OCI-LY1 (cell line): ENCODE data around the gene RPH3AL.

ENCODE experiments used
- H2AFZ ChIP-seq: fragments of 200-600 bp; sonication (generic), shearing (Covaris generic); 2 replicates; pipeline ENCODE4 v1.6.0; 2014; ENCODE audit warnings: antibody characterized with exemption, mild to moderate bottlenecking, low read length
- H3F3A ChIP-seq: fragments of 200-600 bp; sonication (generic), shearing (Covaris generic); 2 replicates; pipeline ENCODE4 v1.6.0; 2014; ENCODE audit warnings: mild to moderate bottlenecking, antibody characterized with exemption, low read length, moderate library complexity; ENCODE audit not compliant: insufficient read depth
- H3K27ac ChIP-seq: fragments of 200-600 bp; sonication (generic); 2 replicates; pipeline ENCODE4 v1.5.1; 2014; ENCODE audit warnings: low read length, mixed run types, mild to moderate bottlenecking, low read depth; ENCODE audit not compliant: poor library complexity, severe bottlenecking
- H3K27me3 ChIP-seq: fragments of 200-600 bp; sonication (generic); 2 replicates; pipeline ENCODE4 v1.6.0; 2014; ENCODE audit warnings: antibody characterized with exemption, mild to moderate bottlenecking, low read length, moderate library complexity; ENCODE audit not compliant: insufficient read depth
- H3K36me3 ChIP-seq: fragments of 200-600 bp; sonication (generic); 2 replicates; pipeline ENCODE4 v1.6.1; 2014; ENCODE audit warnings: mild to moderate bottlenecking, antibody characterized with exemption, low read length, moderate library complexity, mixed read lengths; ENCODE audit not compliant: insufficient read depth
- H3K4me1 ChIP-seq: fragments of 200-600 bp; sonication (generic); 2 replicates; pipeline ENCODE4 v1.5.1; 2014; ENCODE audit warnings: mild to moderate bottlenecking, low read length, moderate library complexity; ENCODE audit not compliant: insufficient read depth, severe bottlenecking
- H3K4me2 ChIP-seq: fragments of 200-600 bp; sonication (generic), shearing (Covaris generic); 2 replicates; pipeline ENCODE4 v1.6.1; 2014; ENCODE audit warnings: low read length
- H3K4me3 ChIP-seq: fragments of 200-600 bp; sonication (generic); 2 replicates; pipeline ENCODE4 v1.5.1; 2014; ENCODE audit warnings: low read length, low read depth, mild to moderate bottlenecking, mixed read lengths; ENCODE audit not compliant: poor library complexity, severe bottlenecking
- H3K79me2 ChIP-seq: fragments of 200-600 bp; shearing (Covaris generic); 2 replicates; pipeline ENCODE4 v1.6.1; 2016; ENCODE audit warnings: mixed run types, low read length, mixed read lengths; ENCODE audit not compliant: insufficient read depth
- H3K9ac ChIP-seq: fragments of 200-600 bp; sonication (generic), shearing (Covaris generic); 2 replicates; pipeline ENCODE4 v1.6.1; 2014; ENCODE audit warnings: mild to moderate bottlenecking, low read length, mixed read lengths
- H3K9me2 ChIP-seq: fragments of 200-600 bp; sonication (generic), shearing (Covaris generic); 2 replicates; pipeline ENCODE4 v1.6.1; 2014; ENCODE audit warnings: low read depth, mild to moderate bottlenecking, low read length, mixed read lengths
- H3K9me3 ChIP-seq: fragments of 200-600 bp; shearing (Covaris generic); 2 replicates; pipeline ENCODE4 v1.6.1; 2014; ENCODE audit warnings: low read length, mixed read lengths
- H4K20me1 ChIP-seq: fragments of 200-600 bp; sonication (generic), shearing (Covaris generic); 2 replicates; pipeline ENCODE4 v1.6.0; 2016; ENCODE audit warnings: mild to moderate bottlenecking, low read length; ENCODE audit not compliant: insufficient read depth
- CTCF ChIP-seq: fragments of 200-600 bp; sonication (generic), shearing (Covaris generic); IDR thresholded peaks from 2 replicates; pipeline ENCODE4 v1.5.1; 2017; ENCODE audit warnings: mild to moderate bottlenecking, antibody characterized with exemption, low read length, moderate library complexity, mixed read lengths
- EZH2 ChIP-seq: fragments of 200-600 bp; sonication (generic), shearing (Covaris generic); IDR thresholded peaks from 2 replicates; pipeline ENCODE4 v1.8.0; 2017; ENCODE audit warnings: borderline replicate concordance, mixed run types, mild to moderate bottlenecking, antibody characterized with exemption, low read length, moderate library complexity, mixed read lengths

Gene RPH3AL

GRCh38 chr17:321386-321941 lies 31.1 kb downstream of the RPH3AL start:
- H3K4me2 ChIP-seq, result no peak overlapping the region
- TF ChIP-seq EZH2 (no peak), CTCF (no peak)
- H3K27ac ChIP-seq, result no peak overlapping the region
- no peaks in the 10 kb centered on the region for H3K9me3 ChIP-seq
- no peak overlapping the region for H2AFZ ChIP-seq
- no peaks in the 10 kb centered on the region for H3K4me1 ChIP-seq
- no peak overlapping the region for H3K4me3 ChIP-seq
- no peaks in the 10 kb centered on the region for H3K79me2 ChIP-seq
- H3F3A ChIP-seq, result no peaks in the 10 kb centered on the region
- H3K27me3 ChIP-seq, result no peaks in the 10 kb centered on the region
- H3K36me3 ChIP-seq, result no peaks in the 10 kb centered on the region
- no peaks in the 10 kb centered on the region for H3K9me2 ChIP-seq
- no peaks in the 10 kb centered on the region for H4K20me1 ChIP-seq
- H3K9ac ChIP-seq, result no peak overlapping the region

GRCh38 chr17:320809-321385 lies 31.7 kb downstream of the RPH3AL start:
- Histone ChIP-seq H3K79me2 (no peaks in the 10 kb centered on the region), H3K9me2 (no peaks in the 10 kb centered on the region), H3K27ac (no peak overlapping the region), H3K4me2 (no peak overlapping the region), H4K20me1 (no peaks in the 10 kb centered on the region), H3F3A (no peaks in the 10 kb centered on the region), H3K4me3 (no peak overlapping the region), H3K27me3 (no peaks in the 10 kb centered on the region), H3K4me1 (no peaks in the 10 kb centered on the region), H2AFZ (no peak overlapping the region), H3K36me3 (no peaks in the 10 kb centered on the region), H3K9ac (no peak overlapping the region), H3K9me3 (no peaks in the 10 kb centered on the region)
- TF ChIP-seq CTCF, result no peak
- no peak for TF ChIP-seq EZH2

GRCh38 chr17:320139-320538 lies 32.5 kb downstream of the RPH3AL start:
- no peak for TF ChIP-seq CTCF
- TF ChIP-seq EZH2, result no peak
- Histone ChIP-seq H3K27ac (no peak overlapping the region), H3K4me3 (no peak overlapping the region), H3K4me1 (no peaks in the 10 kb centered on the region), H3K36me3 (no peaks in the 10 kb centered on the region), H3K79me2 (no peaks in the 10 kb centered on the region), H4K20me1 (no peaks in the 10 kb centered on the region), H2AFZ (no peak overlapping the region), H3K4me2 (no peak overlapping the region), H3K27me3 (no peaks in the 10 kb centered on the region), H3K9me3 (no peaks in the 10 kb centered on the region), H3K9me2 (no peaks in the 10 kb centered on the region), H3F3A (no peaks in the 10 kb centered on the region), H3K9ac (no peak overlapping the region)
